Muscle of back (tissue), 11 donors: Measurements from ENCODE around the gene GH1. TPM values are rescaled to one million over a fixed set of nuclear protein-coding genes. Genes with fewer than 3 reads are reported as not detected.
"Not testable (repeated sequence)": the region's sequence is repeated elsewhere in the genome, so short reads cannot be mapped to it uniquely, and the experiment has no call there.

Source experiments
- DNase-seq, 3 donors: peaks; one replicate each; pipeline versions ENCODE4 v3.0.0 to v3.0.0-alpha.2; 2013
- polyA plus RNA-seq, 10 donors: library from polyadenylated mRNA; unstranded; fragments of 120-200 nt; gene quantifications; one replicate each; pipeline ENCODE4 v1.2.1, GENCODE V29; 2013; ENCODE audit not compliant: insufficient read length in 10 of 10

Gene GH1
- polyA plus RNA-seq, 10 donors, result 0.19 TPM; not detected in 9

GRCh38 chr17:63926164-63926563 lies 7.5 kb upstream of the GH1 start:
- no peak for DNase-seq

- no peak for DNase-seq
These were observed 7.0 kb upstream of the GH1 start for GRCh38 chr17:63925615-63926014.

GRCh38 chr17:63922402-63922801 lies 3.8 kb upstream of the GH1 start:
- not testable (repeated sequence) for DNase-seq

GRCh38 chr17:63920779-63921178 lies 2.1 kb upstream of the GH1 start:
- not testable (repeated sequence) for DNase-seq

DNA sequence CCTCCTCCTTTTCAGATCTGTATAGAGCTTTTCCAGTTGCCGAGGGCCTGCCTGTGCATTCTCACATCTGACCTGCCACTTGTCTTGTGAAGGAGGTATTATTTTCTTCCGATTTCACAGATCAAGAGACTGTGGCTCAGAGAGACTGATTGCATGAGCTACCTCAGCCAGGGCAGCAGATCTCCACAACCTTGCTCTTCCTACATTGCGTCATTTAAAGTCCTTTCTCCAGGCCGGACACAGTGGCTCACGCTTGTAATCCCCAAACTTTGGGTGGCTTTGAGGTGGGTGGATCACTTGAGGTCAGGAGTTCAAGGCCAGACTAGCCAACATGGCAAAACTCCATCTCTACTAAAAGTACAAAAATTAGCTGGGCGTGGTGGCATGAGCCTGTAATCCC lies 1.4 kb upstream of the GH1 start:
- not testable (repeated sequence) for DNase-seq

GRCh38 chr17:63919311-63919723 lies 678 bp upstream of the GH1 start:
- peak; percentile 32 to 72 (median 49) for DNase-seq

DNA sequence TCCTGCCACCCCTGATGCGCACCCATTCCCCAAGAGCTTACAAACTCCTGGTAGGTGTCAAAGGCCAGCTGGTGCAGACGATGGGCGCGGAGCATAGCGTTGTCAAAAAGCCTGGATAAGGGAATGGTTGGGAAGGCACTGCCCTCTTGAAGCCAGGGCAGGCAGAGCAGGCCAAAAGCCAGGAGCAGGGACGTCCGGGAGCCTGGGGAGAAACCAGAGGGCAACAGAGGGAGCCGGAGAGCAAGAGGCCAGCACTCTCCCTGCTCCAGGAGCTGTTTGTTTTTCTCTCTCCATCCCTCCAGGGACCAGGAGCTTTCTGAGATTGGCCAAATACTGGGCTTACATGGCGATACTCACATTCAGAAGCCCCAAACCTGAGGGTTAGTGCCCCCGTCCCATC lies 334 bp downstream of the GH1 start:
- DNase-seq, result no peak

GRCh38 chr17:63917646-63918045 lies 993 bp downstream of the GH1 start:
- DNase-seq, result no peak

DNA sequence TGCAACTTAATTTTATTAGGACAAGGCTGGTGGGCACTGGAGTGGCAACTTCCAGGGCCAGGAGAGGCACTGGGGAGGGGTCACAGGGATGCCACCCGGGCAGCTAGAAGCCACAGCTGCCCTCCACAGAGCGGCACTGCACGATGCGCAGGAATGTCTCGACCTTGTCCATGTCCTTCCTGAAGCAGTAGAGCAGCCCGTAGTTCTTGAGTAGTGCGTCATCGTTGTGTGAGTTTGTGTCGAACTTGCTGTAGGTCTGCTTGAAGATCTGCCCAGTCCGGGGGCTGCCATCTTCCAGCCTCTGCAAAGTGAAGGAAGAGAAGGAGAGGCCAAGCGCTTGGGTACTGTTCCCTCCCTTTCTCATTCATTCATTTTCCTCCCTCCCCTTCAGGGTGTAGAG lies 1.4 kb downstream of the GH1 start:
- not testable (repeated sequence) for DNase-seq

GRCh38 chr17:63916566-63917185 lies 2.0 kb downstream of the GH1 start:
- no peak for DNase-seq

- not testable (repeated sequence) for DNase-seq
These were observed 2.9 kb downstream of the GH1 start for GRCh38 chr17:63915753-63916152.

GRCh38 chr17:63914471-63914870 lies 4.2 kb downstream of the GH1 start:
- no peak for DNase-seq

DNA sequence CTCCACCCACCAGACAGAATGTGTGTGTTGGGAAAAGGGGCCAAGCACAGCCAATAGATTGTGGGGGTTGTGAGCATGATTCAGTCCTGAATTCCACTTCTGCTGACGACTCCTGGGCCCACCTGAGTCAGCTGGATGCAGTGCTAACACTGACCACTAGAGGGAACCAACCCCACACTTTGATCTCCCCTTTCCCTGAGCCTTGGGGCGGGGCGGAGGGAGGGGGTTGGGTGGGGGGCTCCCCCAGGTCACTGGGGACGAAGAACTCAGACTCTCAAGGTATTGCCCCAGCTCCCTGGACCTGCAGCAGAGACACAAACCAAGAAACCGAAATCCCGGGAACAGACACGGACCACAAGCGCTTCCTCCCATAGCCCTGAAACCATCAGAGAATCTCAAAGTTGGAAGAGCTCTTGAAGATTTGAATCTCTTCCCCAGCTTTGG lies 7.0 kb downstream of the GH1 start:
- DNase-seq, result no peak

DNA sequence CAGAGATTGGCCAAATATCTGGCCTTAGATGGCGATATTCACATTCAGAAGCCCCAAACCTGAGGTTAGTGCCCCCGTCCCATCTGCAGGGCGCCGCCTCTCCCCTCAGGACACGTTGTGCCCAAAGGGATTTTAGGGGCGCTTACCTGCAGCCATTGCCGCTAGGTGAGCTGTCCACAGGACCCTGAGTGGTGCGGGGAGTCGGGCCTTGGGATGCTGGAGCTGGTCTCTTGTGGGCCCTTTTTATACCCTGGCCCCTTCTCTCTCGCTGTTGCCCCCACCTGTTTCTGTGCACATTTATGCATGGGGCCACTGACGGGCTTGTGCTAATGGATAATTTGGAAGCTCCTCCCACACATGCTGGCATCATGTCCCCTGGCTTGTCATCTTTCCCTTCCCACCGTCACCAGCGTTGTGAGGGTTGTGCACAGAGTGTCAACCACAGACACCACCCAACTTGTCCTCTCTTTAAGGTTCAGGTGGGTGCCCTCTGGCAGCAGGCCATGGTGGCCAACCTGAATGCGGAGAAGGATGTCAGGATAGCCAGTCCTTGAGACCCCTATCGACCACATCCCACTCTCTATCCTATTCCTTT lies 7.5 kb downstream of the GH1 start, which contains the start of gene CSHL1:
Gene CSHL1 (minus strand): TSS at position 218 of the 595 bp plus-strand sequence. CDS start 62 bp downstream, at position 156.
- no peak for DNase-seq

DNA sequence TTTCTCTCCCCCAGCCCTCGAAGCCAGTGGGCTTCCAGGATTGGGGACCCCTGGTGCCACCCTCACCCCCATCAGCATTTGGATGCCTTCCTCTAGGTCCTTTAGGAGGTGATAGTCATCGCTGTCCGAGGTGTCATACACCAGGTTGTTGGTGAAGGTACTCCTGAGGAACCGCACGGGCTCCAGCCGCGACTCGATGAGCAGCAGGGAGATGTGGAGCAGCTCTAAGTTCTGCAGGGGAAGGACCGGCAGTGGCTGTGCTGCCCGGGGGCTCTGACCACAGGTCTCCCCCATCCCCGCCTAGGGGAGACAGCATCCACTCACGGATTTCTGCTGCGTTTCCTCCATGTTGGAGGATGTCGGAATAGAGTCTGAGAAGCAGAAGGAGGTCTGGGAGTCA lies 8.5 kb downstream of the GH1 start:
- no peak for DNase-seq

DNA sequence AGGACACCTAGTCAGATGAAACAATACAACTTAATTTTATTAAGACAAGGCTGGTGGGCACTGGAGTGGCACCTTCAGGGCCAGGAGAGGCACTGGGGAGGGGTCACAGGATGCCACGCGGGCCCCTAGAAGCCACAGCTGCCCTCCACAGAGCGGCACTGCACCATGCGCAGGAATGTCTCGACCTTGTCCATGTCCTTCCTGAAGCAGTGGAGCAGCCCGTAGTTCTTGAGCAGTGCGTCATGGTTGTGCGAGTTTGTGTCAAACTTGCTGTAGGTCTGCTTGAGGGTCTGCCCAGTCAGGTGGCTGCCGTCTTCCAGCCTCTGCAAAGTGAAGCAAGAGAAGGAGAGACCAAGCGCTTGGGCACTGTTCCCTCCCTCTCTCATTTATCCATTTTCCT lies 9.1 kb downstream of the GH1 start:
- not testable (repeated sequence) for DNase-seq

GRCh38 chr17:63907161-63907778 lies 11.4 kb downstream of the GH1 start:
- DNase-seq, result not testable (repeated sequence)

DNA sequence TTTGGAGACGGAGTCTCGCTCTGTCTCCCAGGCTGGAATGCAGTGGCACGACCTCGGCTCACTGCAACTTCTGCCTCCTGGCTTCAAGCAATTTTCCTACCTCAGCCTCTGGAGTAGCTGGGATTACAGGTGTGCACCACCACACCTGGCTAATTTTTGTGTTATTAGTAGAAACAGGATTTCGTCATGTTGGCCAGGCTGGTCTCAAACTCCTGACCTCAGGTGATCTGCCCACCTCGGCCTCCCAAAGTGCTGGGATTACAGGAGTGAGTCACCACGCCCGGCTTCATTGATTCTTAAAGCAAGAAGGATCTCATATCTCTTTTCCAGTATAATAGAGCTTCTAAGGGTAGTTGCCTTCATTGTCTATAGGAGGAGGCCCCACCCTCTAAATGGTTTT lies 13.8 kb downstream of the GH1 start:
- DNase-seq, result not testable (repeated sequence)

DNA sequence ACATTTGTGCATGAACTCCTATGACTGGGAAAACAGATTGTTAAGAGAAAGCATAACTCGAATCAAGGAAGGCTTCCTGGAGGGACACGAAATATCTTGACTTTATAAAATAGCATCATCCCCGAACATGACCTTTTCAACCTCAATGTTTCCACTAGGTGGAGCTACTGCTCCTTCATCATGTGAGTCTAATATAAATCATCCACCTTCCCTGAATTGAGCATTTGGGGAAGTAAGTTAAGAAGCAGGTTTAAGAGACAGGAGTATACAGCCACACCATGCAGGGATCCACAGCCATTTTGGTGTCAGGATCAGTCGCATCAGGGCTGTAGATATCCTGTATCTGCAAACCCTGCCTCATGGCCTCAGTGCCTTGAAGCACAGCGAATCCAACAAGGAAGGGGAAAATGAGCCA lies 14.8 kb downstream of the GH1 start:
- not testable (repeated sequence) for DNase-seq

DNA sequence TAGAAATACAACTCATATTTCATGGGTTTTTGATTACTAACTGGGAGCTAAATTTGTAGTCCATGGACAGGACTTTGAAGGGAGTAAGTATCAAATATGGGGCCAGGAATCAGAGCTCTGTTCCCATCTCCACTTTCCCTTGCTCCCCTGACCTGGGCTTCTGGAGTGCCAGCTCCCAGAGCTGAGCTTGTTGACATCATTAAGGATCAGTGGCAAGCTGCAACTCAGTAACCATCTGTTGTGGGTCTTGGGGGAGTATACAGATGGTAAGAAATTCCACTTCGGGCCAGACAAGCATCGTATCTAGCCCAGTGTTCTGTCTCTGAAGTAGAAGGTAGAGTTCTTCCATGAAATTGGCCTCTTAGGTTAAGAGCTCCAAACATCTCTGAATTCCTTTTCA lies 16.7 kb downstream of the GH1 start:
- DNase-seq, result not testable (repeated sequence)

DNA sequence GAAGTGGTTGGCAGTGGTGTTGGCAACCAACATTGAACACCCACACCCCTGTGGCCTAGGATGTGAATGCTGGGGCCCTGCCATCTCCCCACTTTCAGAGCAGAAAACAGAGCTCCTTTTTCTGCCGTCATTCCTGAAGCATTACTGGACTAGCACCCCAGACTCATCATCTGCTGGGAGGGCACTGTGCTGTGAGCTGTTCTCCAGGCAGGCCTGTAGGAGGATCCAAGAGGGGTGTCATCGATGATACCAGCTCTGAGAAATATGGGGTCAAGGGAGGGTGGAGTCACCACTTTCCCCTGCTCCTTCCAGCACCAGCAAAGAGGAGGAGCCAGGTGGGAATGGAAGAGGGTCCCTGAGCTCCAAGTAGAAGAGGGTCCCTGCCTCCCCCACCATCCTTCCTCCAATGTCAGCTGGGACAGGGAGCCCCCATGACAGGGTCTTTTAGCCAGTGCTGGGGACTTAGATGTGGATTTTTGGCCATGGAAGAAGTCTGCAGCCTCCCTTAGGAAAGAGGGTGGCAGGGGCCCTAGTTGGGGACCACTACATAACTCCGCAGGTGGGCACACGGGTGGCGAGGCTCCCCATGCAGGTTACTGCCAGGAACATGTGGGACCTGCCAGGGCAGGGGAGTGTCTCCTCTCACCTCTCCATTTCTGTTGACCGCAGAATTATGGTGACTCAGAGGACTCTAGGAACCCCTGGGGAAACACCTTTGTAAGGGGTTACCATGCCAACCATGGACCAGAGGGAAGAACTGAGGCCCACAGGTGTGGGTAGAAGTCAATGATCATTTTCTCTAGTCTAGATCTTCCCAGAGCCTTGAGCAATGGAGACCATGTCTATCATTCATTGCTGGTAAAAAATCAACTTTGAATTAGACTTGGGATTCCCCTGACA lies 19.5 kb downstream of the GH1 start:
- DNase-seq, result not testable (repeated sequence)
